Adrenal gland (tissue), 5 donors: Measurements from ENCODE around the gene FCMR.

Experiments used
- POLR2A ChIP-seq, 2 donors: fragments of 450-650 bp; IDR thresholded peaks; one replicate each; pipeline ENCODE4 v1.6.1; 2017; ENCODE audit warnings: antibody characterized with exemption in 2 of 2, mild to moderate bottlenecking in 2 of 2, moderate library complexity in 1 of 2
- TF ChIP-seq, protein P1 (sequence below), 6 experiments: fragments of 450-650 bp in 4 of 6; fragments of 200-600 bp in 2 of 6; sonication (generic) in 1 of 6; IDR thresholded peaks; 1 replicate in 5 of 6; 2 replicates in 1 of 6; pipeline versions ENCODE4 v1.5.1 to v1.8.0; 2016 to 2021; ENCODE audit warnings: antibody characterized with exemption in 6 of 6, mild to moderate bottlenecking in 2 of 6, moderate library complexity in 1 of 6
- donor health status: DM: no; HTN: no; CAD: no.

DNA sequence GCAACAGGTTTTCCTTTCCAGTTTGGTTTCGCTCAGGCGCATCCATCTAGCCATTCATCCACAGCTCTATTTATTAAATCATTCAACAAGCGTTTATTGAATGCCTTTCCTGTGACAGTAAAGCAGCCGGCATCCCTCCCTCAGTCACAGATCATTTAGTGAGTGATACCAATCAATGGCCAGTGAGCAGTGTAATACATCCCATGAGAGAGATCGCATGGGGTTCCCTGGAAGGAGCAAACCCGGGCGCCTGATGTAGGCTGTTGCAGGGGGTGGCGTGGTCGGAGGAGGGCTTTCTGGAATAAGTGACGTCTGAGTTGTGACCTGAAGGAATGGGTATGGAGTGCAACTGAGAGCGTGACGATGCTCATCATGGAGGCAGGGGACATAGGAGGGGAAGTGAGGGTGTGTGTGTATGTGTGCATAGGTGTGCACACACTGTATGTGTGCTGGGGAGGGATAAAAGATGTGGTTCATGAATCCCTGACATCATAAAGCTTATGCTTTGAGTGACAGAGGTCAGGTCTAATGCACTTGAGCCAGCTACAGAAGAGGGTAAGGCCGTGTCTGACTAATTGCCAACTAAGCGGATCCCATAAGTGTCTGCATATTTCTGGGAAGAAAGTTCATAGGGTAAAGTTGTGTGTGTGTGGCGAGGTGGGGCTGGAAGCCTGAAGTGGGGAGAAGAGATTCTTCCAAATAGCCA, 6.6 kb downstream of the FCMR start:
- no peak for TF ChIP-seq POLR2A (IDR thresholded peaks at IDR 0.05)
- TF ChIP-seq, protein P1, sequence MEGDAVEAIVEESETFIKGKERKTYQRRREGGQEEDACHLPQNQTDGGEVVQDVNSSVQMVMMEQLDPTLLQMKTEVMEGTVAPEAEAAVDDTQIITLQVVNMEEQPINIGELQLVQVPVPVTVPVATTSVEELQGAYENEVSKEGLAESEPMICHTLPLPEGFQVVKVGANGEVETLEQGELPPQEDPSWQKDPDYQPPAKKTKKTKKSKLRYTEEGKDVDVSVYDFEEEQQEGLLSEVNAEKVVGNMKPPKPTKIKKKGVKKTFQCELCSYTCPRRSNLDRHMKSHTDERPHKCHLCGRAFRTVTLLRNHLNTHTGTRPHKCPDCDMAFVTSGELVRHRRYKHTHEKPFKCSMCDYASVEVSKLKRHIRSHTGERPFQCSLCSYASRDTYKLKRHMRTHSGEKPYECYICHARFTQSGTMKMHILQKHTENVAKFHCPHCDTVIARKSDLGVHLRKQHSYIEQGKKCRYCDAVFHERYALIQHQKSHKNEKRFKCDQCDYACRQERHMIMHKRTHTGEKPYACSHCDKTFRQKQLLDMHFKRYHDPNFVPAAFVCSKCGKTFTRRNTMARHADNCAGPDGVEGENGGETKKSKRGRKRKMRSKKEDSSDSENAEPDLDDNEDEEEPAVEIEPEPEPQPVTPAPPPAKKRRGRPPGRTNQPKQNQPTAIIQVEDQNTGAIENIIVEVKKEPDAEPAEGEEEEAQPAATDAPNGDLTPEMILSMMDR (IDR thresholded peaks at IDR 0.05), result no peak
